C4-2B (cell line): ENCODE results near the gene RIMBP2.

Source experiments
- H3K27ac ChIP-seq: fragments of 450-650 bp; 2 replicates; pipeline ENCODE4 v1.5.1; 2017
- CTCF ChIP-seq: fragments of 450-650 bp; conservative IDR thresholded peaks from 2 replicates; pipeline ENCODE4 v1.5.1; 2017; ENCODE audit warnings: mild to moderate bottlenecking
- ZFX ChIP-seq: fragments of 450-650 bp; IDR thresholded peaks from 2 replicates; pipeline ENCODE4 v1.6.1; 2017

Gene RIMBP2

GRCh38 chr12:130437555-130438242 is 278.4 kb downstream of the RIMBP2 start:
- no peak overlapping the region for H3K27ac ChIP-seq
- TF ChIP-seq CTCF (no peak), ZFX (no peak)

- TF ChIP-seq CTCF = no peak
- no peak for TF ChIP-seq ZFX
- H3K27ac ChIP-seq = no peak overlapping the region
Observed at GRCh38 chr12:130436741-130437501, 279.2 kb downstream of the RIMBP2 start.

GRCh38 chr12:130435826-130436225 is 280.3 kb downstream of the RIMBP2 start:
- H3K27ac ChIP-seq = no peak overlapping the region
- TF ChIP-seq ZFX = no peak
- TF ChIP-seq CTCF = no peak

- TF ChIP-seq CTCF = no peak
- no peak for TF ChIP-seq ZFX
Observed at GRCh38 chr12:130435331-130435730, 280.8 kb downstream of the RIMBP2 start.

GRCh38 chr12:130434560-130434959 is 281.5 kb downstream of the RIMBP2 start:
- H3K27ac ChIP-seq = no peak overlapping the region
- no peak for TF ChIP-seq ZFX
- no peak for TF ChIP-seq CTCF

More at GRCh38 chr12:130435331-130435730, 280.8 kb downstream of the RIMBP2 start:
- no peak overlapping the region for H3K27ac ChIP-seq

- TF ChIP-seq ZFX = no peak
- TF ChIP-seq CTCF = no peak
- H3K27ac ChIP-seq = no peak overlapping the region
Observed at GRCh38 chr12:130433834-130434233, 282.3 kb downstream of the RIMBP2 start.

- no peak overlapping the region for H3K27ac ChIP-seq
- TF ChIP-seq ZFX (no peak), CTCF (no peak)
Observed at GRCh38 chr12:130433411-130433810, 282.7 kb downstream of the RIMBP2 start.
